PC-3 (cell line): ENCODE measurements around the gene ZFAND6. TPM values are rescaled to one million over a fixed set of nuclear protein-coding genes. Genes with fewer than 3 reads are reported as not detected.
A peak's percentile ranks its signal among the peaks of the same experiment; 100 is the strongest.

Source experiments
- ATAC-seq: fragments of 200-7000 bp; cut with Tn5 transposase; 2 replicates; pipeline ENCODE4 v1.9.1; 2020; ENCODE audit warnings: mild to moderate bottlenecking, moderate library complexity
- BruUV-seq: library from RNA; stranded (reverse); fragments of 400-500 nt; replicated peaks from 2 replicates; lab custom pipeline; 2021; lab: Mats Ljungman, UMichigan
- CTCF ChIA-PET: fragments of 300-600 bp; sonication (Branson Sonifier 250); formaldehyde crosslinking; loops from one replicate; lab custom pipeline; 2022; ENCODE audit warnings: antibody characterized with exemption; lab: Charles Lee
- POLR2A ChIA-PET: fragments of 300-600 bp; sonication (Branson Sonifier 250); formaldehyde crosslinking; loops from one replicate; lab custom pipeline; 2022; ENCODE audit warnings: antibody characterized with exemption; ENCODE audit not compliant: unreplicated experiment; lab: Charles Lee
- DNase-seq: peaks from one replicate; pipeline ENCODE4 v3.0.0-alpha.2; 2015
- H2AFZ ChIP-seq: fragments of 300-600 bp; sonication (generic); 2 replicates; pipeline ENCODE4 v1.6.0; 2016; ENCODE audit warnings: antibody characterized with exemption, low read length
- H3F3A ChIP-seq: fragments of 300-600 bp; sonication (generic); one replicate; pipeline ENCODE4 v1.6.0; 2017; ENCODE audit warnings: antibody characterized with exemption, low read length, control low read depth, mild to moderate bottlenecking; ENCODE audit not compliant: unreplicated experiment
- H3K27ac ChIP-seq: fragments of 300-600 bp; sonication (generic); 2 replicates; pipeline ENCODE4 v1.5.1; 2016; ENCODE audit warnings: mild to moderate bottlenecking, low read length
- H3K27me3 ChIP-seq: fragments of 300-600 bp; sonication (generic); 2 replicates; pipeline ENCODE4 v1.6.1; 2016; ENCODE audit warnings: low read length, mixed read lengths
- H3K36me3 ChIP-seq: fragments of 300-600 bp; sonication (generic); 2 replicates; pipeline ENCODE4 v1.6.1; 2016; ENCODE audit warnings: low read depth, mixed run types, low read length, mixed read lengths
- H3K4me1 ChIP-seq: fragments of 300-600 bp; sonication (generic); 2 replicates; pipeline ENCODE4 v1.5.1; 2016; ENCODE audit warnings: low read length; ENCODE audit not compliant: insufficient read depth
- H3K4me2 ChIP-seq: fragments of 300-600 bp; sonication (generic); 2 replicates; pipeline ENCODE4 v1.6.0; 2016; ENCODE audit warnings: low read length
- H3K4me3 ChIP-seq: fragments of 300-600 bp; sonication (generic); 2 replicates; pipeline ENCODE4 v1.5.1; 2016; ENCODE audit warnings: mild to moderate bottlenecking, low read length, mixed read lengths
- H3K79me2 ChIP-seq: fragments of 300-600 bp; sonication (generic); 2 replicates; pipeline ENCODE4 v1.6.1; 2017; ENCODE audit warnings: low read length, mixed read lengths
- H3K9ac ChIP-seq: fragments of 300-600 bp; sonication (generic); 2 replicates; pipeline ENCODE4 v1.6.0; 2016; ENCODE audit warnings: mild to moderate bottlenecking, low read length
- H3K9me2 ChIP-seq: fragments of 300-600 bp; sonication (generic); replicated peaks from 2 replicates; pipeline ENCODE4 v1.6.1; 2016; ENCODE audit warnings: mixed run types, low read length, mixed read lengths
- H3K9me3 ChIP-seq: fragments of 300-600 bp; sonication (generic); 2 replicates; pipeline ENCODE4 v1.6.1; 2016; ENCODE audit warnings: low read length, mixed read lengths
- H4K20me1 ChIP-seq: fragments of 300-600 bp; sonication (generic); 2 replicates; pipeline ENCODE4 v1.6.1; 2016; ENCODE audit warnings: low read length, mixed read lengths
- CTCF ChIP-seq: fragments of 300-600 bp; sonication (generic); conservative IDR thresholded peaks from 2 replicates; pipeline ENCODE4 v1.5.1; 2017; ENCODE audit warnings: antibody characterized with exemption, low read depth, mild to moderate bottlenecking, low read length
- EZH2 ChIP-seq: fragments of 300-600 bp; sonication (generic); IDR thresholded peaks from one replicate; pipeline ENCODE4 v1.6.1; 2017; ENCODE audit warnings: antibody characterized with exemption, mild to moderate bottlenecking, low read length; ENCODE audit not compliant: unreplicated experiment
- EZH2phosphoT487 ChIP-seq: fragments of 300-600 bp; sonication (generic); IDR thresholded peaks from 2 replicates; pipeline ENCODE4 v1.6.1; 2018; ENCODE audit warnings: mild to moderate bottlenecking, antibody characterized with exemption, low read length, borderline replicate concordance
- intact Hi-C: fragments of 100-400 bp; cut with micrococcal nuclease; formaldehyde crosslinking; loops from 2 replicates; pipeline ENCODE4 v1.9.0; 2023
- total RNA-seq: library from RNA; depleted of rRNA; stranded (reverse); fragments of >200 nt; gene quantifications from 2 replicates; pipeline ENCODE4 v1.2.3, GENCODE V29; 2014

The ZFAND6 gene
- total RNA-seq, 1 experiment from 2014 or later, result 96.6 TPM

- Histone ChIP-seq H3K4me1 (peaks cover 32% of the 10 kb centered on the region), H3K36me3 (no peaks in the 10 kb centered on the region), H3K4me3 (peak overlapping the region; percentile 78), H3K9me2 (no peaks in the 10 kb centered on the region), H3K27ac (no peak overlapping the region), H3K4me2 (peak overlapping the region; percentile 86), H3K9me3 (no peaks in the 10 kb centered on the region), H3F3A (no peaks in the 10 kb centered on the region), H3K9ac (peak overlapping the region; percentile 60; the same call in 1 of the 2 replicates), H3K27me3 (no peaks in the 10 kb centered on the region), H2AFZ (no peak overlapping the region), H3K79me2 (peaks cover 90% of the 10 kb centered on the region), H4K20me1 (no peaks in the 10 kb centered on the region)
- BruUV-seq, result no TSS peak
- intact Hi-C loops, result loop anchor here (5.0 kb wide), 3 partner anchors 34 to 99 kb away; partner anchors contain the start of gene FAH
- DNase-seq (no peak), ATAC-seq (no peak)
- TF ChIP-seq CTCF (no peak), EZH2phosphoT487 (no peak), EZH2 (no peak)
- ChIA-PET POLR2A (no interaction called here), CTCF (no interaction called here)
Observed at GRCh38 chr15:80073197-80073596, 13.7 kb downstream of the ZFAND6 start.

- H3K4me1 ChIP-seq, result peaks cover 17% of the 10 kb centered on the region
- ATAC-seq (no peak), DNase-seq (no peak)
- H3K27me3 ChIP-seq, result no peaks in the 10 kb centered on the region
- no peak overlapping the region for H3K4me2 ChIP-seq
- H3F3A ChIP-seq, result no peaks in the 10 kb centered on the region
- H3K4me3 ChIP-seq, result no peak overlapping the region
- H3K9me3 ChIP-seq, result no peaks in the 10 kb centered on the region
- no peak for TF ChIP-seq CTCF
- no peak for TF ChIP-seq EZH2
- TF ChIP-seq EZH2phosphoT487, result no peak
- H3K27ac ChIP-seq, result no peak overlapping the region
- intact Hi-C loops, result no loop called here
- H2AFZ ChIP-seq, result no peak overlapping the region
- no peaks in the 10 kb centered on the region for H4K20me1 ChIP-seq
- ChIA-PET CTCF (no interaction called here), POLR2A (no interaction called here)
- H3K79me2 ChIP-seq, result peaks cover 76% of the 10 kb centered on the region
- H3K9me2 ChIP-seq, result no peaks in the 10 kb centered on the region
- no TSS peak for BruUV-seq
- H3K9ac ChIP-seq, result no peak overlapping the region
- H3K36me3 ChIP-seq, result no peaks in the 10 kb centered on the region
Observed at GRCh38 chr15:80076321-80077318, 17.1 kb downstream of the ZFAND6 start.

GRCh38 chr15:80081390-80081789 lies 21.9 kb downstream of the ZFAND6 start:
- H3K36me3 ChIP-seq, result no peaks in the 10 kb centered on the region
- no TSS peak for BruUV-seq
- no peak overlapping the region for H3K9ac ChIP-seq
- no peak overlapping the region for H2AFZ ChIP-seq
- no peaks in the 10 kb centered on the region for H3K4me1 ChIP-seq
- H3K9me3 ChIP-seq, result no peaks in the 10 kb centered on the region
- no peaks in the 10 kb centered on the region for H3F3A ChIP-seq
- DNase-seq (no peak), ATAC-seq (no peak)
- no peaks in the 10 kb centered on the region for H4K20me1 ChIP-seq
- H3K27ac ChIP-seq, result no peak overlapping the region
- H3K4me3 ChIP-seq, result no peak overlapping the region
- peaks cover 55% of the 10 kb centered on the region for H3K79me2 ChIP-seq
- H3K9me2 ChIP-seq, result no peaks in the 10 kb centered on the region
- no peak overlapping the region for H3K4me2 ChIP-seq
- POLR2A ChIA-PET, result no interaction called here
- H3K27me3 ChIP-seq, result no peaks in the 10 kb centered on the region
- CTCF ChIA-PET, result no interaction called here
- intact Hi-C loops, result no loop called here
- TF ChIP-seq CTCF, result no peak
- no peak for TF ChIP-seq EZH2
- TF ChIP-seq EZH2phosphoT487, result no peak
